Transverse colon (tissue), 4 donors: ENCODE results near the gene MTRR. TPM values are rescaled to one million over a fixed set of nuclear protein-coding genes. Genes with fewer than 3 reads are reported as not detected.

Experiments
- DNase-seq: peaks from one replicate; pipeline ENCODE4 v3.0.0-alpha.2; 2019
- H3K27ac ChIP-seq, 4 donors: fragments of 200-600 bp; sonication (generic); 2 replicates each; pipeline ENCODE4 v1.5.1; 2016 to 2018; ENCODE audit warnings: inconsistent platforms in 4 of 4
- H3K27me3 ChIP-seq: fragments of 200-600 bp; sonication (generic); 2 replicates; pipeline ENCODE4 v1.5.1; 2017; ENCODE audit warnings: inconsistent platforms
- H3K36me3 ChIP-seq, 4 donors: fragments of 200-600 bp; sonication (generic); 2 replicates each; pipeline ENCODE4 v1.5.1; 2017 to 2019; ENCODE audit warnings: inconsistent platforms in 4 of 4
- H3K4me1 ChIP-seq, 4 donors: fragments of 200-600 bp; sonication (generic); 2 replicates each; pipeline ENCODE4 v1.5.1; 2017 to 2020; ENCODE audit warnings: inconsistent platforms in 4 of 4
- H3K4me3 ChIP-seq, 4 donors: fragments of 200-600 bp; sonication (generic); 1 replicate in 1 of 4; 2 replicates in 3 of 4; pipeline versions ENCODE4 v1.5.1 to v1.6.1; 2017 to 2019; ENCODE audit warnings: inconsistent platforms in 4 of 4
- H3K9me3 ChIP-seq, 2 donors: fragments of 200-600 bp; sonication (generic); 2 replicates each; pipeline ENCODE4 v1.5.1; 2017 to 2019; ENCODE audit warnings: inconsistent platforms in 2 of 2
- EP300 ChIP-seq: sonication (generic); formaldehyde crosslinking; IDR thresholded peaks from one replicate; pipeline ENCODE4 v1.6.1; 2017; ENCODE audit warnings: antibody characterized with exemption, low read depth
- POLR2A ChIP-seq: fragments of 450-650 bp; IDR thresholded peaks from one replicate; pipeline ENCODE4 v1.6.1; 2016; ENCODE audit warnings: antibody characterized with exemption, mild to moderate bottlenecking, moderate library complexity
- POLR2AphosphoS5 ChIP-seq, 3 donors: sonication (generic); formaldehyde crosslinking; IDR thresholded peaks; one replicate each; pipeline ENCODE4 v1.6.1; 2016; ENCODE audit warnings: antibody characterized with exemption in 3 of 3
- WGBS, 2 donors: methylation state at CpG; one replicate each; pipeline ENCODE4 v1.1.5; 2018; ENCODE audit warnings: low coverage in 1 of 2; 5-methylcytosine and 5-hydroxymethylcytosine counted together
- in situ Hi-C, 4 donors: fragments of 200-750 bp; cut with MboI; loops; one replicate each; pipeline versions ENCODE4 v1.15.0 to v1.15.1; 2017; ENCODE audit warnings: low sequenced_read_pairs in 3 of 4, low pct_ligation_motif_present in 1 of 4, low pct_unique_long_range_greater_than_20kb in 1 of 4
- intact Hi-C: fragments of 100-400 bp; cut with DNase I; formaldehyde crosslinking; loops from one replicate; pipeline ENCODE4 v1.15.1; 2023; ENCODE audit warnings: low total_unique reads
- total RNA-seq, 4 donors: library from RNA; depleted of rRNA; stranded (reverse); fragments of >200 nt; gene quantifications; one replicate each; pipeline ENCODE4 v1.1.0, GENCODE V29; 2016
- TF ChIP-seq, protein P1 (sequence below), 5 experiments: fragments of 200-600 bp in 3 of 5; fragments of 450-650 bp in 2 of 5; sonication (generic) in 3 of 5; IDR thresholded peaks; 1 replicate in 2 of 5; 2 replicates in 3 of 5; pipeline ENCODE4 v1.5.1; 2016 to 2017; ENCODE audit warnings: antibody characterized with exemption in 5 of 5, inconsistent platforms in 3 of 5, mild to moderate bottlenecking in 2 of 5, moderate library complexity in 1 of 5

The MTRR gene
- total RNA-seq, 4 donors from 2014 or later = 31.4 to 120 (median 43.4) TPM

DNA sequence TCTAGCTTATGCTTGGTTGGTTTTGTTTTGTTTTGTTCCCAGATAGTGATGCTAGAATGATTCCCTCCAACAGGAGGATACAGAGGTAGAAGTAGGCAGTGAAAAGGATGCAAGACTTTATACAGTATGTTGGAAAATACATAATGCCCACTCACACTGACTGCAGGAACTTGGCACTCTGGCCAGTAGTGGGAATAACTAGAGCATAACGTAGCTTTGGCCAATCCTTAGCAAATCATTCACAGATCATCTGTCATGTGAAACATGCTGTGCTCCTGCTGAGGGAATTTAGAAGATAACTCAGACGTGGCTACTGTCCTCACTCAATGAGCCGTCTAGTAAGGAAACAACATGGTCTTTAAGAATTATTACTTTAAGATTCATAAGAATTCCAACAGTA, 31.5 kb upstream of the MTRR start:
- H3K27ac ChIP-seq = no peak overlapping the region
- H3K4me3 ChIP-seq = no peak overlapping the region
- H3K9me3 ChIP-seq = no peaks in the 10 kb centered on the region
- H3K36me3 ChIP-seq = no peaks in the 10 kb centered on the region
- WGBS, 2 donors = 68 to 71% methylated on average over 3 of the region's 3 CpGs
- no peaks in the 10 kb centered on the region for H3K27me3 ChIP-seq
- TF ChIP-seq, protein P1, sequence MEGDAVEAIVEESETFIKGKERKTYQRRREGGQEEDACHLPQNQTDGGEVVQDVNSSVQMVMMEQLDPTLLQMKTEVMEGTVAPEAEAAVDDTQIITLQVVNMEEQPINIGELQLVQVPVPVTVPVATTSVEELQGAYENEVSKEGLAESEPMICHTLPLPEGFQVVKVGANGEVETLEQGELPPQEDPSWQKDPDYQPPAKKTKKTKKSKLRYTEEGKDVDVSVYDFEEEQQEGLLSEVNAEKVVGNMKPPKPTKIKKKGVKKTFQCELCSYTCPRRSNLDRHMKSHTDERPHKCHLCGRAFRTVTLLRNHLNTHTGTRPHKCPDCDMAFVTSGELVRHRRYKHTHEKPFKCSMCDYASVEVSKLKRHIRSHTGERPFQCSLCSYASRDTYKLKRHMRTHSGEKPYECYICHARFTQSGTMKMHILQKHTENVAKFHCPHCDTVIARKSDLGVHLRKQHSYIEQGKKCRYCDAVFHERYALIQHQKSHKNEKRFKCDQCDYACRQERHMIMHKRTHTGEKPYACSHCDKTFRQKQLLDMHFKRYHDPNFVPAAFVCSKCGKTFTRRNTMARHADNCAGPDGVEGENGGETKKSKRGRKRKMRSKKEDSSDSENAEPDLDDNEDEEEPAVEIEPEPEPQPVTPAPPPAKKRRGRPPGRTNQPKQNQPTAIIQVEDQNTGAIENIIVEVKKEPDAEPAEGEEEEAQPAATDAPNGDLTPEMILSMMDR (IDR thresholded peaks at IDR 0.05) = no peak
- no peak for TF ChIP-seq POLR2A
- TF ChIP-seq POLR2AphosphoS5 (IDR thresholded peaks at IDR 0.05) = no peak
- TF ChIP-seq EP300 = no peak
- no peaks in the 10 kb centered on the region for H3K4me1 ChIP-seq
- DNase-seq = no peak
- in situ Hi-C loops = no loop called here
- intact Hi-C loops = no loop called here

DNA sequence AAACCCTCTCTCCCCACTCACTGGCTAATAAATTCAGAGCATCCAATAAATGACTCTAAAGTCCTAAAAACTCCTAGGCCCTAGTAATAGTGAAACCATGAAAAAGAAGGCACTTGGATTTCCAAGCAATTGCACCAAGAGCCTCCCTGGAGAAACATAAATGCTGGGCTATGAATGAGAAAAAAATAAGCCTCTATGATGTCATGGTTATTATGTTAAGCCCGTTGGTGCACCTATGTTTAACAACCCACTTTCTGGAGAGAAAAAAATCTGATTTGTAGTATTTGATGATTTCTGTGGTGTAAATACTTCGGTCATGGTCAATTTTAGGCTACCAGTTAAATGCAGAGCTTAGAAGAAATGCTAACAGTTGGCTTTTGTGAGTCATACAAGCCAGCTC, 26.4 kb upstream of the MTRR start:
- no peak for DNase-seq
- WGBS, 2 donors = 49 to 53% methylated on average over 2 of the region's 2 CpGs
- H3K27ac ChIP-seq = no peak overlapping the region
- intact Hi-C loops = no loop called here
- H3K36me3 ChIP-seq = no peaks in the 10 kb centered on the region
- H3K4me3 ChIP-seq = no peak overlapping the region
- TF ChIP-seq EP300 = no peak
- no peak for TF ChIP-seq POLR2A
- no peak for TF ChIP-seq POLR2AphosphoS5 (IDR thresholded peaks at IDR 0.05)
- TF ChIP-seq, protein P1 (IDR thresholded peaks at IDR 0.05) = no peak
- no peaks in the 10 kb centered on the region for H3K9me3 ChIP-seq
- in situ Hi-C loops = no loop called here
- H3K4me1 ChIP-seq = no peaks in the 10 kb centered on the region
- no peaks in the 10 kb centered on the region for H3K27me3 ChIP-seq

DNA sequence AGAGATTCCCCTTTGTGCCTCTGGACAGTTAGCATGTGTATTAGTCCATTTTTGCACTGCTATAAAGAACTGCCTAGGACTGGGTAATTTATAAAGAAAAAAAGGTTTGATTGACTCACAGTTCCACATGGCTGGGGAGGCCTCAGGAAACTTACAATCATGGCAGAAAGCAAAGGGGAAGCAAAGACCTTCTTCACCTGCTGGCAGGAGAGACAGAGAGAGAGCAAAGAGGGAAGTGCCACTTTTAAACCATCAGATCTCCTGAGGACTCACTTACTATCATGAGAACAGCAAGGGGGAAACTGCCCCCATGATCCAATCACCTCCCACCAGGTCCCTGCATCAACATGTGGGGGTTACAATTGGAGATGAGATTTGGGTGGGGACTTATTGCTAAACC, 24.0 kb upstream of the MTRR start:
- TF ChIP-seq, protein P1 (IDR thresholded peaks at IDR 0.05) = no peak
- no peak for TF ChIP-seq POLR2AphosphoS5 (IDR thresholded peaks at IDR 0.05)
- no peak for TF ChIP-seq EP300
- Histone ChIP-seq H3K27ac (no peak overlapping the region), H3K4me1 (peaks cover 3 to 5% (median 3%) of the 10 kb centered on the region in 4 donors), H3K36me3 (no peaks in the 10 kb centered on the region), H3K9me3 (no peaks in the 10 kb centered on the region), H3K4me3 (no peak overlapping the region), H3K27me3 (peaks cover 20% of the 10 kb centered on the region)
- DNase-seq = no peak
- intact Hi-C loops (no loop called here), in situ Hi-C loops (no loop called here)

DNA sequence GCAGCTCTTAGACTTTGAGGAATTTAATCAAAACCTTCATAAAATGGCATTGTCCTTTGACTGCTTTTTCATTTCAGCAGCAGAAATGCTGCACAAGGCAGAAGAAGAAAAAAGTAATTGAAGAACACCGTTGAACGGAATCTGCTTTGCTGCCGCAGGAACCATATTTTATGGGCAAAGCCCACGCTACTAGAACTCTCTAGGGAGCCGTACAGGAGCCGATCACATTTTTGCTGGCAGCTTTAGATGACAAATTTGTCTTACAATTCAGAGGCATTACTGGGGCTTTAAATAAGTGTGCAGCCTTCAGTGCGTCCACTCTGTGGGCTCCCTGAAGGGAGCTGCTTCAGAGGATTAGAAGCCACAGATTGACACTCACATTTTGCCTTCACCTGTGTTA, 23.4 kb upstream of the MTRR start:
- Histone ChIP-seq H3K36me3 (no peaks in the 10 kb centered on the region), H3K9me3 (no peaks in the 10 kb centered on the region), H3K27ac (no peak overlapping the region), H3K4me3 (no peak overlapping the region), H3K27me3 (peaks cover 27% of the 10 kb centered on the region), H3K4me1 (peaks cover 6 to 12% (median 9%) of the 10 kb centered on the region in 4 donors)
- TF ChIP-seq POLR2AphosphoS5 (IDR thresholded peaks at IDR 0.05) = no peak
- TF ChIP-seq POLR2A = no peak
- no peak for TF ChIP-seq EP300
- TF ChIP-seq, protein P1 (IDR thresholded peaks at IDR 0.05) = no peak
- intact Hi-C loops (no loop called here), in situ Hi-C loops (no loop called here)
- 61 to 74% methylated on average over 4 to 7 of the region's 7 CpGs for WGBS, 2 donors
- no peak for DNase-seq
